Activated CD8-positive, alpha-beta memory T cell treated with anti-CD3 and anti-CD28 coated beads, Interleukin-2, amount 50 U/mL, for 24 hours (primary cell): ENCODE data around the gene MGARP.
"Not testable (repeated sequence)": the region's sequence is repeated elsewhere in the genome, so short reads cannot be mapped to it uniquely, and the experiment has no call there.

Experiments used
- DNase-seq: peaks from one replicate; pipeline ENCODE4 v3.0.0-alpha.2; 2020; ENCODE audit errors: extremely low read depth

MGARP gene

GRCh38 chr4:139295942-139296299, 15.9 kb upstream of the MGARP start:
- DNase-seq: no peak

DNA sequence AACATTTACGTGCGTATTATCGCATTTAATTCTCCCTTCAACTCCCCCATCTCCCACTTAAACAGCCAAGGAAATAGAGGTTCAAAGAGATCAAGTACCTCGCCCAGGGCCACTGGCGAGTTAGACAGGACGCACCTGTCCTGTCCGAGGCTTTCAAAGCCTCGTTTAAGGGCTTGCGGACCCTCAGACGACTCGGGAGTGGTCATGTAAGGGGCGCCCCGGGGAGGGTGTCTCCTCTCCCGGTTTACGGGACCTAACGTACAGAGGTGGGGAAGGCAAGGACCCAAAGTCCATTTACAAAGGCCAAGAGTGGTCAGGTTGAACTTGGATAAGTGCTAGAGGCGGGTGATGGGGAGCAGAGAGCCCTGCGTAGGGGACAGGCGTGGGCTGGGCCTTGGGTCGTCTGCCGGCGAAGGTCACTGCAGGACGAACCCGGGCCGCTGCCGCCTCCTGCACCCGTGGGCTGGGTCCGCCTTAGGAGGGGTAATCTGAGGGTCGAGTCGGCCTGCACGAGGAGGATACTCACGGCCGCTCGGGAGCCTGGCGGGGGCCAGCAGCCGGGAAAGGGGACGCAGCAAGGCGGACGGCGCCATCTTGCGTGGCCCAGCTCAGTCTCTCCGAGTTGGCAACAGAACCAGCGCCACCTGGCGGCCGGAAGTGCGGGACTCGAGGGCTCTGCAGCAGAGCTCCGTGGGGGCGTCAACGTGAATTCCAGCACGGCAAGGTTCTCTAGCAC, 15.3 kb upstream of the MGARP start:
- peak; percentile 96 for DNase-seq

GRCh38 chr4:139286186-139286698, 6.2 kb upstream of the MGARP start:
- no peak for DNase-seq

- no peak for DNase-seq
Measured at GRCh38 chr4:139282721-139283075, 2.7 kb upstream of the MGARP start.

DNA sequence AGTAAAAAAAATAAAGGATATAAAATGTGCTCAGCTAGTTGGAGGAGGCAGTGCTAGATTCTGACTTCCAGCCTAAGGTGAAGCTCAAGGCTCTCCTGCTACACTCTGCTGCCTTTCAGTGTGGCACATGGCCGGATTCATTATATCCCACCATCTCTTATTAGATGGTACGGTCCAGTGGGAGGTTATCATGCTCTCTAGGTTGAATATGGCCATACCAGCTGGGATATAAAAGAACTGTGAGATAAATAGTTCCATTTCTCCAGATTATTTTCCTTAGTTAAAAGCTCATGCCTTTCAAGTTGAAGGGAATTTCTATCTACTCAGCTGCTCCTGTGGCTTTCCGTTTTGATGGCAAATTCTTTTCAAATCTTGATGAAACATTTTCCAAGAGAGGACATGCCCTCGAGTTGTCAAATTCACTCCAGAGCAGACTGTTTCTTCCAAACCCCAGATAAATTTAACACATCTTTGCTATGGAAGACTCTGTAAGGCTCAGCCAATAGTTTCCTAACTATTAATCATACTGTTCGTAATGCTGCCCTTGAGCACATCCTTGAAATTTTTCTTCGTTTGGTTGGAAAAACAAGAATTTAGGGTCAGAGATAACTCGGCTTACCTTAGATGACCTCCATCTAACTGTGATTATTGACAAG, 2.2 kb upstream of the MGARP start:
- DNase-seq: no peak

GRCh38 chr4:139278912-139279759, 889 bp downstream of the MGARP start:
- no peak for DNase-seq

- DNase-seq: no peak
Measured at GRCh38 chr4:139278485-139278884, 1.5 kb downstream of the MGARP start.

- no peak for DNase-seq
Measured at GRCh38 chr4:139275281-139275735, 4.7 kb downstream of the MGARP start.

DNA sequence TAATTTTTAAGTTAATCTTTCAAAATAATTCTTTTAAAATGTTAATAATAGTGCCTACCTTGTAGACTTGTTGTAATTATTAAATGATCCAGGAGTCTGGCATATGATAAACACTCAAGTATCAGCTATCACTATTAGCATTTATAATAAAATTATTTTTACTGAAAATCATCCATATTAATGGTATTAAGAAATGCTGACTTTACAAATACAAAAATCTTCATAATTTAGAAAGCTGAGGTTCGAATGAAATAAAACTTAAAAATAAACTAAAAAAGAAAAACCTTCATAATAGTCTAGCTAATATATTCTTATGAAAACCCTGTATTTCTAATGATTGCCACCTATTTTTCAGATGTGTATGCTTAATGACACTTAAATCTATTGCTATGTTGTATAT, 5.2 kb downstream of the MGARP start:
- DNase-seq: no peak

- DNase-seq: no peak
Measured at GRCh38 chr4:139273835-139274234, 6.2 kb downstream of the MGARP start.

- no peak for DNase-seq
Measured at GRCh38 chr4:139267301-139267700, 12.7 kb downstream of the MGARP start.

DNA sequence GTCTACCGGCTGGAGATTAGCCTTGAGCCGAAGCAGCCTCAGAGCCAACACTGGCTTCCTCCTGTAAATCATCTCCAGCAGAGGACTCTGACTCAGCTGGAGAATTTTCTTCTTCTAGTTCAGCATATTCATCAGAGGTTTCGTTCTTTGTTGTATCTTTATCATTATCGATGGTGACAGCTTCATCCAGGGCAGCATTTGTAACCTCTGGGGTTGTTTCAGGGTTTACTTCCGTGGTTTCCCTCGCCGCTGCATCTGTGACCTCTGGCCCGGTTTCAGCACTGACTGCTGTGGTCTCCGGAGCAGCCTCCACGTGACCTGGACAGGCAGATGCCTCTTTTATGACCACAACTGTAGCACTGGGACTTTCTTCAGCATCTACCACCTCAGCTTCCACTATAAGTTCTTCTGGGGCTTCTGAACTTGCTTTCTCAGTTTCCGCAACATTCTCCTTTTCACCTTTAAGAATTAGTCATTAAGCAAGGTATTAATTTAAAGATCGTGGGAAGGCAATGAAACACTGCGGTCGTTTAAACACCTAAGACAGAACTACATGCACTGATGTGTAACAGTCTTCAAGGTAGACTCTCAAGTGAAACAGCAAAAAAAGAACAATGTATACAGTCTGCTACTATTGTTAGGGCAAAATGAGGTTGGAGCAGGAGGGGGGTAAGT, 13.3 kb downstream of the MGARP start:
- peak; percentile 75 for DNase-seq

- DNase-seq: no peak
Measured at GRCh38 chr4:139266208-139266582, 13.8 kb downstream of the MGARP start.

GRCh38 chr4:139265654-139266053, 14.4 kb downstream of the MGARP start:
- DNase-seq: no peak

DNA sequence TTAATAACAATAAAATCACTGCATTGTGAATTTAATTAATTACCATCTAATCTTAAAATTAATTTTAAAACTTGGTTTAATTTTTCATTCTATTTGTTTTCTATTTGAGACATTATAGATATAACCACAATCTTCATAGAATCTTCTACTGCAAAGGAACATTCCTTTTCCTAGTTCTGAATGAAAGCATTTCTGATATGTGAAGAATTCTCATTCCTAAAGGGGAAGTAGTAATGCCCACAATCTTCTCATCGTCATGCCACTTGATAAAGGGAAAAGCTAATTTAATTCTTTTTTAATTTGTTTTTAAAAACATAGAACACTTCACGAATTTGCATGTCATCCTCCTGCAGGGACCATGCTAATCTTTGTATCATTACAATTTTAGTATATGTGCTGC, 23.7 kb downstream of the MGARP start:
- no peak for DNase-seq

- DNase-seq: not testable (repeated sequence)
Measured at GRCh38 chr4:139255581-139255980, 24.4 kb downstream of the MGARP start.

GRCh38 chr4:139253713-139254112, 26.3 kb downstream of the MGARP start:
- no peak for DNase-seq

GRCh38 chr4:139253046-139253445, 27.0 kb downstream of the MGARP start:
- DNase-seq: no peak

- DNase-seq: no peak
Measured at GRCh38 chr4:139247700-139248238, 32.3 kb downstream of the MGARP start.

DNA sequence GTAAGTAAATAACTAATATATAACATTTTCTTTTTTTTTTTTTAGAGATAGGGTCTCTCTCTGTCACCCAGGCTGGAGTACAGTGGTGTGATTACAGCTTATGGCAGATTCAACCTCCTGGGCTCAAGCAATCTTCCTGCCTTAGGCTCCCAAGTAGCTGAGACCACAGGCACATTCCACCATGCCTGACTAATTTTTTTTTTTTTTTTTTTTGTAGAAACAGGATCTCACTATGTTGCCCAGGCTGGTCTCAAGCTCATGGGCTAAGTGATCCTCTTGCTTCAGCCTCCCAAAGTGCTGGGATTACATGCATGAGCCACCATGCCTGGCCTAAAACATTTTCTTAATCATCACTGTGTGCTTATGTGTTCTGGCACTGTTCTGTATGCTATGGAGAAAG, 32.8 kb downstream of the MGARP start:
- DNase-seq: no peak

GRCh38 chr4:139246166-139246565, 33.9 kb downstream of the MGARP start:
- no peak for DNase-seq

DNA sequence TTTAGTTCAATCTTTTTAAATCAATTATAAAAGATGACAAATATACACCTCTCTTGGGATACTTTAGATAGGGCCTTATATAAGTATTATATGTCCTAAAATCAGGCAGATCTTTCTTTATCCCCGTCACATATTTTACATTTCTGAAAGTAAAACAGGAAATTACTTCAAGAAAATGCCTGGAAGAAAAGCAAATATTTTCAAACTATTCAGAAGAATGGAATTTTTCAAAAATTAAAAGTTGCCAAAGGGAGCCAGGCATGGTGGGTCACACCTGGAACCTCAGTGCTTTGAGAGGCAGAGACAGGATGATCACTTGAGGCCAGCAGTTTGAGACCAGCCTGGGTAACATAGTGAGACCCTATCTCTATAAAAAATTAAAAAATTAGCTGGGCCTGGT, 34.4 kb downstream of the MGARP start:
- no peak for DNase-seq
